Measurements from ENCODE around the gene BIN1.
A peak's percentile ranks its signal among the peaks of the same experiment; 100 is the strongest.

Gene BIN1

GRCh38 chr2:127080938-127081755 is 25.8 kb downstream of the BIN1 start:
- peak; percentile 76 for DNase-seq (ENCODE audit: extremely low spot score)
- TF ChIP-seq, protein P1, sequence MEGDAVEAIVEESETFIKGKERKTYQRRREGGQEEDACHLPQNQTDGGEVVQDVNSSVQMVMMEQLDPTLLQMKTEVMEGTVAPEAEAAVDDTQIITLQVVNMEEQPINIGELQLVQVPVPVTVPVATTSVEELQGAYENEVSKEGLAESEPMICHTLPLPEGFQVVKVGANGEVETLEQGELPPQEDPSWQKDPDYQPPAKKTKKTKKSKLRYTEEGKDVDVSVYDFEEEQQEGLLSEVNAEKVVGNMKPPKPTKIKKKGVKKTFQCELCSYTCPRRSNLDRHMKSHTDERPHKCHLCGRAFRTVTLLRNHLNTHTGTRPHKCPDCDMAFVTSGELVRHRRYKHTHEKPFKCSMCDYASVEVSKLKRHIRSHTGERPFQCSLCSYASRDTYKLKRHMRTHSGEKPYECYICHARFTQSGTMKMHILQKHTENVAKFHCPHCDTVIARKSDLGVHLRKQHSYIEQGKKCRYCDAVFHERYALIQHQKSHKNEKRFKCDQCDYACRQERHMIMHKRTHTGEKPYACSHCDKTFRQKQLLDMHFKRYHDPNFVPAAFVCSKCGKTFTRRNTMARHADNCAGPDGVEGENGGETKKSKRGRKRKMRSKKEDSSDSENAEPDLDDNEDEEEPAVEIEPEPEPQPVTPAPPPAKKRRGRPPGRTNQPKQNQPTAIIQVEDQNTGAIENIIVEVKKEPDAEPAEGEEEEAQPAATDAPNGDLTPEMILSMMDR (IDR thresholded peaks at IDR 0.05; ENCODE audit: control extremely low read depth, extremely low read depth, low read depth, missing control alignments), result no peak
- POLR2A ChIA-PET, result no interaction called here
- CTCF ChIA-PET, result interaction anchor here (0.5 to 9.4 kb wide), 4 partner anchors 14 to 728 kb away, joined by 3 to 77 read pairs (median 4); no protein-coding TSS in a partner anchor

DNA sequence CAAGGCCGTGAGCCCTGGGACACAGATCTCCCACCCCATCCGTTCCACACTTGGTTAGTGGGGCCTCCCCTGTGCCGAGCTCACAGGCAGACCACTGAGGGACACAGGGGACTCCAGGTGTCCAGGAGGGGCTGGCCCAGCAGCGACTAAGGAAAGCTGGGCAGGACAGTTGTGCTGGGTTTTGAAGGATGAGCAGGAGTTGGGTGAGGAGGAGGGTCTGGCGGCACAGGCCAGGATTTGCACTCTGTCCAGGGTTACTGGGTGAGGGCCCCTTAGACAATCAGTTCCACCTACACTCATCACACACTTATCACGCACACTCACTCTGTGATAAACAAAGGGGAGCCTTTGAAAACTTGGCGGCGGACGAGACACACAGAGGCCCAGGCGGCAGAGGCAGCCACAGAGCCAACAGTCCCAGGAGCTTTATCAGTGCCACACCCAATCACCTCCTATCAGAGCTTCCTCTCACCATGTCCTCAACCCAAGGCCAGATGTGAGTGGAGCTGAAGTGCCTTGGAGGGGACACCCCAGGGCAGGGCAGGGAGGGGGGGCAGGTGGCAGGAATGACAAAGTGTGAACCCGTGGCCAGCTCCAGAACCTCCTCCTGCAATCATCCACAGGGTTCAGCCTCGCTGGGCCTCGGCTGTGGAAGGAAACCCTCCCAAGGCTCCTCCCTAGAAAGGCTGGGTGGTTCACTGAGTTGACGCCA is 26.6 kb downstream of the BIN1 start:
- CTCF ChIA-PET, result interaction anchor here (1.0 to 9.4 kb wide), 5 partner anchors 13 to 399 kb away, joined by 3 to 77 read pairs (median 4); no protein-coding TSS in a partner anchor
- DNase-seq (ENCODE audit: extremely low spot score), result no peak
- POLR2A ChIA-PET, result no interaction called here
- TF ChIP-seq, protein P1 (IDR thresholded peaks at IDR 0.05; ENCODE audit: control extremely low read depth, extremely low read depth, low read depth, missing control alignments), result no peak

DNA sequence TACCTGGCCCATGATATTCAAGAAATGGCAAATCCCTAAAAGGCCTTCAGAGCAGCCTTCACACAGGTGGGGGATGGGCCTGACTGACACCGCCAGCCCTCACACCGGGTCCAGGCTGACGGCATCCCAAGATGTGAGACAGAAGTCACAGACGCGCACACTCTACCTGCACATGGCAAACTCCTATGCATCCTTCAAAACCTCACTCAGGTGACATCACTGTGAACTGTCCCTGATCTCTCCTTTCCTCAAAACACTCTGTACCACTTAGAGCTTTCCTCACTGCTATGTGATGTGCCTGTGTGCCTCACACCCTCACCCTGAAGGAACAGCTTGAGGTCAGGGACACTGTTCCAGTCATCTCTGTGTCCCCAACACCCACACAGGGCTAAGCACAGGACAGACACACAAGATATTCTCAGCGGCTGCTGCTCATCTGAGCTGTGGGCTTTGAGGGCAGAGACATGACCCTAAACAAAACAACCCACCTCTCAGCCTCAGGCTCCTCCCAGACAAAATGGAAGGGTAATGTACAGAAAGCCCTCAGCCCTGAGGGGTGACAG is 27.5 kb downstream of the BIN1 start:
- DNase-seq (ENCODE audit: extremely low spot score), result no peak
- CTCF ChIA-PET, result interaction anchor here (1.1 to 9.4 kb wide), 5 partner anchors 10 to 94 kb away, joined by 3 to 77 read pairs (median 4); no protein-coding TSS in a partner anchor
- POLR2A ChIA-PET, result no interaction called here
- TF ChIP-seq, protein P1 (IDR thresholded peaks at IDR 0.05; ENCODE audit: control extremely low read depth, extremely low read depth, low read depth, missing control alignments), result no peak

DNA sequence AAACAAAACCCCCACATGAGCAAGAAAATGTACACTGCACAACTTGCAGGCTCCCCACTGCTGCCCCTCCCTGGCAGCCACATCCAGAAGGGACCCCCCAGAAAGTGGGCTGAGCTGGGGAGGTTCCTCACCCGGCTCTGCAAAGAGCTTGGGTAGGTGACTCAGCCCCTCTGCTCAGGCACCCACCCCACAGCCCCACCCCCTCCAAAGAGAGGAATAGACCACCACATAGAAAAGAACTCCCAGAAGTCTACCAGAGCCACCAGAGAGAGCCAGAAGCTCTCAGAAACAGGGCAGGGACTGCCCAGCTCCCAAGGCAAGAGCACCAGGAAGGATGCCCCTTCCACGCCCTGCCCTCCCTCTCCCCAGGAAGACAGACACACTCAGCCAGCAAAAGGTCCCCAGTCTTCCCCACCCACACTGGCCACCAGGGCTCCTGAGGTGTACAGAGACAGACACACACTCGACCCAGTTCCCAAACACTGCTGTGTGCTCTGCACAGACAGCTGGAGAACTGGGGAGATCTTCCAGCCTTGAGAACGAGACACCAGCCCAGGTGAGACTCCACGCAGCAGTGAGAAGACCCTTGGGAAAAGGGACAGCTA is 28.2 kb downstream of the BIN1 start:
- CTCF ChIA-PET, result interaction anchor here (1.3 to 9.4 kb wide), 3 partner anchors 10 to 28 kb away, joined by 3 to 77 read pairs (median 4); no protein-coding TSS in a partner anchor
- POLR2A ChIA-PET, result no interaction called here
- TF ChIP-seq, protein P1 (IDR thresholded peaks at IDR 0.05; ENCODE audit: control extremely low read depth, extremely low read depth, low read depth, missing control alignments), result no peak
- no peak for DNase-seq (ENCODE audit: extremely low spot score)

DNA sequence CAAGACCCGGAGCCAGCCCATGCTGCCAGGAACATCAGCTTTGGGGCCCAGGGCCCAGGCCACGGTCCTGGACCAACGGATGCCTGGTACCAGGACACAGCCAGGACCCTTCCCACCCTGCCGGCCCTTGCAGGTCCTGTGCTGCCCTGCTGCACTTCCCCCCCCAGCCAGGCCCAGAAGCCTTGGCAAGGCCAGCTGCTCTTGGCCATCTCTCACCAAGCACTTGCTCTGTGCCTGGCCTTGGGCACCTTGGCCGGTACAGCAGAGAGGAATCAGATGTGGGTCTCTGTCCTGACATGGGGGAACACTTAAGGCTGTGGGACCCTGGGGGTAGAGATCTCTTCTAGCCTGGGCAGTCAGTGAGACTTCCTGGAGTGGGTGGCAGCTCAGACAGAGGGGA is 28.9 kb downstream of the BIN1 start:
- TF ChIP-seq, protein P1 (IDR thresholded peaks at IDR 0.05; ENCODE audit: control extremely low read depth, extremely low read depth, low read depth, missing control alignments), result no peak
- ChIA-PET POLR2A (no interaction called here), CTCF (interaction anchor here (1.0 to 9.4 kb wide), 2 partner anchors 11 to 27 kb away, joined by 3 to 77 read pairs; no protein-coding TSS in a partner anchor)
- no peak for DNase-seq (ENCODE audit: extremely low spot score)

- DNase-seq (ENCODE audit: extremely low spot score), result no peak
- CTCF ChIA-PET, result interaction anchor here (1.0 to 9.4 kb wide), 5 partner anchors 9 to 36 kb away, joined by 3 to 77 read pairs (median 3); partner anchors contain the start of gene BIN1
- TF ChIP-seq, protein P1 (IDR thresholded peaks at IDR 0.05; ENCODE audit: control extremely low read depth, extremely low read depth, low read depth, missing control alignments), result no peak
- POLR2A ChIA-PET, result no interaction called here
Observed at GRCh38 chr2:127076924-127077323, 30.0 kb downstream of the BIN1 start.
